ENCODE measurements around the gene FBXW7.

FBXW7 gene

GRCh38 chr4:152471251-152471792 is 64.6 kb downstream of the FBXW7 start:
- Histone ChIP-seq H3K9ac (ENCODE audit: low read depth, low read length, poor library complexity, severe bottlenecking) (no peak overlapping the region), H2AFZ (ENCODE audit: low read length) (no peak overlapping the region), H4K20me1 (ENCODE audit: insufficient read depth, low read length, poor library complexity, severe bottlenecking) (no peaks in the 10 kb centered on the region), H3K9me2 (replicated peaks; ENCODE audit: low read depth, low read length) (no peaks in the 10 kb centered on the region), H3K36me3 (ENCODE audit: insufficient read depth, low read length) (no peaks in the 10 kb centered on the region), H3K4me3 (ENCODE audit: low read length, poor library complexity, severe bottlenecking) (no peak overlapping the region), H3K4me1 (ENCODE audit: insufficient read depth, low read length, poor library complexity, severe bottlenecking) (no peaks in the 10 kb centered on the region), H3K79me2 (ENCODE audit: insufficient read depth, low read length) (peaks cover 58% of the 10 kb centered on the region), H3K4me2 (ENCODE audit: low read depth, low read length, poor library complexity, severe bottlenecking) (no peak overlapping the region), H3K9me3 (ENCODE audit: insufficient read depth, low read depth, low read length) (no peaks in the 10 kb centered on the region), H3F3A (ENCODE audit: low read depth) (no peaks in the 10 kb centered on the region), H3K27me3 (ENCODE audit: insufficient read depth, low read length, poor library complexity, severe bottlenecking) (no peaks in the 10 kb centered on the region)
- no peak for TF ChIP-seq EZH2phosphoT487 (IDR thresholded peaks at IDR 0.05; ENCODE audit: borderline replicate concordance)
- TF ChIP-seq, protein P1, sequence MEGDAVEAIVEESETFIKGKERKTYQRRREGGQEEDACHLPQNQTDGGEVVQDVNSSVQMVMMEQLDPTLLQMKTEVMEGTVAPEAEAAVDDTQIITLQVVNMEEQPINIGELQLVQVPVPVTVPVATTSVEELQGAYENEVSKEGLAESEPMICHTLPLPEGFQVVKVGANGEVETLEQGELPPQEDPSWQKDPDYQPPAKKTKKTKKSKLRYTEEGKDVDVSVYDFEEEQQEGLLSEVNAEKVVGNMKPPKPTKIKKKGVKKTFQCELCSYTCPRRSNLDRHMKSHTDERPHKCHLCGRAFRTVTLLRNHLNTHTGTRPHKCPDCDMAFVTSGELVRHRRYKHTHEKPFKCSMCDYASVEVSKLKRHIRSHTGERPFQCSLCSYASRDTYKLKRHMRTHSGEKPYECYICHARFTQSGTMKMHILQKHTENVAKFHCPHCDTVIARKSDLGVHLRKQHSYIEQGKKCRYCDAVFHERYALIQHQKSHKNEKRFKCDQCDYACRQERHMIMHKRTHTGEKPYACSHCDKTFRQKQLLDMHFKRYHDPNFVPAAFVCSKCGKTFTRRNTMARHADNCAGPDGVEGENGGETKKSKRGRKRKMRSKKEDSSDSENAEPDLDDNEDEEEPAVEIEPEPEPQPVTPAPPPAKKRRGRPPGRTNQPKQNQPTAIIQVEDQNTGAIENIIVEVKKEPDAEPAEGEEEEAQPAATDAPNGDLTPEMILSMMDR (conservative IDR thresholded peaks at IDR 0.05; ENCODE audit: low read length) = no peak

DNA sequence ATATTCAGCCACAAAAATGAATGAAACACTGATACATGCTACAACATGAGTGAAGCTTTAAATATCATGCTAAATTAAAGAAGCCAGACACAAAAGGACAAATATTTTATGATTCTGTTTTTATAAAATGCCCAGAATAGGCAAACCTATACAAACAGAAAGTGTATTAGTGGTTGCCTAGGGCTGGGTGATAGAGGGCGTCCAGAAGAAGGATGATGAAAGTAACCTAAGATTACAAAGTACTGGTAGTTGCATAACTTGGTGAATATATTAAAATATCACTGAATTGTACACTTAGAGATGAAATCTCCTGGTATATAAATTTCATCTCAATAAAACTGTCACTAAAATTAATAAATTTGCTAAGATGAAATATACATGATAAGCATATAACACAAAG is 67.5 kb downstream of the FBXW7 start:
- Histone ChIP-seq H3K27me3 (ENCODE audit: insufficient read depth, low read length, poor library complexity, severe bottlenecking) (no peaks in the 10 kb centered on the region), H3K4me3 (ENCODE audit: low read length, poor library complexity, severe bottlenecking) (no peak overlapping the region), H3K4me2 (ENCODE audit: low read depth, low read length, poor library complexity, severe bottlenecking) (no peak overlapping the region), H3K36me3 (ENCODE audit: insufficient read depth, low read length) (no peaks in the 10 kb centered on the region), H3F3A (ENCODE audit: low read depth) (peaks cover 3% of the 10 kb centered on the region; the same call in 1 of the 2 replicates), H2AFZ (ENCODE audit: low read length) (no peak overlapping the region), H3K9ac (ENCODE audit: low read depth, low read length, poor library complexity, severe bottlenecking) (no peak overlapping the region), H3K4me1 (ENCODE audit: insufficient read depth, low read length, poor library complexity, severe bottlenecking) (peaks cover 16% of the 10 kb centered on the region), H3K9me3 (ENCODE audit: insufficient read depth, low read depth, low read length) (no peaks in the 10 kb centered on the region), H3K9me2 (replicated peaks; ENCODE audit: low read depth, low read length) (no peaks in the 10 kb centered on the region), H4K20me1 (ENCODE audit: insufficient read depth, low read length, poor library complexity, severe bottlenecking) (peaks cover 6% of the 10 kb centered on the region), H3K79me2 (ENCODE audit: insufficient read depth, low read length) (peaks cover 49% of the 10 kb centered on the region)
- TF ChIP-seq EZH2phosphoT487 (IDR thresholded peaks at IDR 0.05; ENCODE audit: borderline replicate concordance) = no peak
- TF ChIP-seq, protein P1 (conservative IDR thresholded peaks at IDR 0.05; ENCODE audit: low read length) = no peak

- TF ChIP-seq, protein P1 (conservative IDR thresholded peaks at IDR 0.05; ENCODE audit: low read length) = no peak
- no peak for TF ChIP-seq EZH2phosphoT487 (IDR thresholded peaks at IDR 0.05; ENCODE audit: borderline replicate concordance)
- Histone ChIP-seq H3K36me3 (ENCODE audit: insufficient read depth, low read length) (no peaks in the 10 kb centered on the region), H3F3A (ENCODE audit: low read depth) (peaks cover 8% of the 10 kb centered on the region; the same call in 1 of the 2 replicates), H3K4me2 (ENCODE audit: low read depth, low read length, poor library complexity, severe bottlenecking) (no peak overlapping the region), H4K20me1 (ENCODE audit: insufficient read depth, low read length, poor library complexity, severe bottlenecking) (peaks cover 16% of the 10 kb centered on the region), H3K9me3 (ENCODE audit: insufficient read depth, low read depth, low read length) (no peaks in the 10 kb centered on the region), H3K9ac (ENCODE audit: low read depth, low read length, poor library complexity, severe bottlenecking) (no peak overlapping the region), H2AFZ (ENCODE audit: low read length) (no peak overlapping the region), H3K9me2 (replicated peaks; ENCODE audit: low read depth, low read length) (no peaks in the 10 kb centered on the region), H3K79me2 (ENCODE audit: insufficient read depth, low read length) (peaks cover 54% of the 10 kb centered on the region), H3K27me3 (ENCODE audit: insufficient read depth, low read length, poor library complexity, severe bottlenecking) (no peaks in the 10 kb centered on the region), H3K4me3 (ENCODE audit: low read length, poor library complexity, severe bottlenecking) (no peak overlapping the region), H3K4me1 (ENCODE audit: insufficient read depth, low read length, poor library complexity, severe bottlenecking) (peaks cover 28% of the 10 kb centered on the region)
These were observed 68.8 kb downstream of the FBXW7 start for GRCh38 chr4:152467101-152467500.

Measured in Loucy (cell line).